ENCODE results near the gene ADGRD2.

Gene ADGRD2

GRCh38 chr9:124457079-124457886, 7.0 kb downstream of the ADGRD2 start:
- no peak for DNase-seq (ENCODE audit: extremely low read depth in 1 of 2, low read depth in 1 of 2)

GRCh38 chr9:124457887-124458431, 7.7 kb downstream of the ADGRD2 start:
- DNase-seq (ENCODE audit: extremely low read depth in 1 of 2, low read depth in 1 of 2): no peak

GRCh38 chr9:124458441-124458840, 8.2 kb downstream of the ADGRD2 start:
- DNase-seq (ENCODE audit: extremely low read depth in 1 of 2, low read depth in 1 of 2): no peak

- DNase-seq (ENCODE audit: extremely low read depth in 1 of 2, low read depth in 1 of 2): no peak
These were observed 12.5 kb downstream of the ADGRD2 start for GRCh38 chr9:124462739-124463138.

- DNase-seq (ENCODE audit: extremely low read depth in 1 of 2, low read depth in 1 of 2): no peak
These were observed 15.5 kb downstream of the ADGRD2 start for GRCh38 chr9:124465736-124466135.

GRCh38 chr9:124467410-124468060, 17.3 kb downstream of the ADGRD2 start:
- no peak for DNase-seq (ENCODE audit: extremely low read depth in 1 of 2, low read depth in 1 of 2)

GRCh38 chr9:124468061-124468740, 17.9 kb downstream of the ADGRD2 start:
- no peak for DNase-seq (ENCODE audit: extremely low read depth in 1 of 2, low read depth in 1 of 2)

GRCh38 chr9:124469011-124469832, 19.0 kb downstream of the ADGRD2 start:
- no peak for DNase-seq (ENCODE audit: extremely low read depth in 1 of 2, low read depth in 1 of 2)

- DNase-seq (ENCODE audit: extremely low read depth in 1 of 2, low read depth in 1 of 2): no peak
These were observed 20.1 kb downstream of the ADGRD2 start for GRCh38 chr9:124470306-124470705.

- DNase-seq (ENCODE audit: extremely low read depth in 1 of 2, low read depth in 1 of 2): no peak
These were observed 20.5 kb downstream of the ADGRD2 start for GRCh38 chr9:124470726-124471125.

GRCh38 chr9:124471761-124472160, 21.5 kb downstream of the ADGRD2 start:
- no peak for DNase-seq (ENCODE audit: extremely low read depth in 1 of 2, low read depth in 1 of 2)

- DNase-seq (ENCODE audit: extremely low read depth in 1 of 2, low read depth in 1 of 2): no peak
These were observed 22.5 kb downstream of the ADGRD2 start for GRCh38 chr9:124472770-124473169.

GRCh38 chr9:124473310-124473709, 23.1 kb downstream of the ADGRD2 start:
- DNase-seq (ENCODE audit: extremely low read depth in 1 of 2, low read depth in 1 of 2): no peak

GRCh38 chr9:124474151-124474550, 23.9 kb downstream of the ADGRD2 start:
- DNase-seq (ENCODE audit: extremely low read depth in 1 of 2, low read depth in 1 of 2): no peak

- DNase-seq (ENCODE audit: extremely low read depth in 1 of 2, low read depth in 1 of 2): no peak
These were observed 25.1 kb downstream of the ADGRD2 start for GRCh38 chr9:124475158-124475867.

- DNase-seq (ENCODE audit: extremely low read depth in 1 of 2, low read depth in 1 of 2): no peak
These were observed 25.8 kb downstream of the ADGRD2 start for GRCh38 chr9:124475868-124476690.

GRCh38 chr9:124477211-124477647, 27.0 kb downstream of the ADGRD2 start:
- no peak for DNase-seq (ENCODE audit: extremely low read depth in 1 of 2, low read depth in 1 of 2)

- no peak for DNase-seq (ENCODE audit: extremely low read depth in 1 of 2, low read depth in 1 of 2)
These were observed 27.5 kb downstream of the ADGRD2 start for GRCh38 chr9:124477648-124478285.

GRCh38 chr9:124478354-124478753, 28.1 kb downstream of the ADGRD2 start:
- no peak for DNase-seq (ENCODE audit: extremely low read depth in 1 of 2, low read depth in 1 of 2)
